HG02870 (cell line): Measurements from ENCODE around the gene OR5AL1.
"Not testable (repeated sequence)": the region's sequence is repeated elsewhere in the genome, so short reads cannot be mapped to it uniquely, and the experiment has no call there.

Source experiments
- ATAC-seq: cut with Tn5 transposase; IDR thresholded peaks from one replicate; pipeline ENCODE4 v1.9.1; 2021; ENCODE audit warnings: mild to moderate bottlenecking, moderate library complexity; ENCODE audit not compliant: unreplicated experiment

Gene OR5AL1

GRCh38 chr11:56412396-56412795 lies at the start of gene OR5AL1:
Gene OR5AL1 (plus strand): TSS chr11:56412696.
- ATAC-seq = no peak

GRCh38 chr11:56375324-56375723 lies 37.2 kb upstream of the OR5AL1 start, which contains the start of gene OR8U1:
Gene OR8U1 (plus strand): TSS chr11:56375624. CDS start chr11:56375624, 0 bp downstream.
- ATAC-seq = no peak

GRCh38 chr11:56380120-56380519 lies 32.4 kb upstream of the OR5AL1 start:
- no peak for ATAC-seq

GRCh38 chr11:56394381-56394780 lies 18.1 kb upstream of the OR5AL1 start:
- no peak for ATAC-seq

DNA sequence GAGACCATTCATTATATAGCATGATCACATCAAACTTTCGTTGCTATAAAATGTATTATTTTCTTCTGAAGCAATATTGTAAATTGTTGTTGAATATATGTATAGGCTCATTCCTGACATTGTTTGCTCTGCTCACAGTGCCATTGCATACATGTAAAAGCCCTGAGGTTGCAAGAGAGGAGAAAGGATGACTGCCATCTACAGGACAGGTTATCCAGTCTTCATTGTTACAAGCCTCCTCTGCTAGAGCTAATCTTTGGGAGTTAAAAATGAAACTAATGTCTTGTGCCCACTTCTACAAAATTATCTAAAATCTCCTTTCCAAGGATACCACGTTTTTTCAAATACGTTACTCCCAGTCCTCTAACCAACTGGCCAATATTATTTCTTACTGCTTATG lies 16.4 kb upstream of the OR5AL1 start:
- ATAC-seq = no peak

GRCh38 chr11:56401858-56402461 lies 10.5 kb upstream of the OR5AL1 start:
- not testable (repeated sequence) for ATAC-seq

GRCh38 chr11:56404393-56404792 lies 8.1 kb upstream of the OR5AL1 start:
- no peak for ATAC-seq

GRCh38 chr11:56410801-56411200 lies 1.7 kb upstream of the OR5AL1 start:
- ATAC-seq = no peak

DNA sequence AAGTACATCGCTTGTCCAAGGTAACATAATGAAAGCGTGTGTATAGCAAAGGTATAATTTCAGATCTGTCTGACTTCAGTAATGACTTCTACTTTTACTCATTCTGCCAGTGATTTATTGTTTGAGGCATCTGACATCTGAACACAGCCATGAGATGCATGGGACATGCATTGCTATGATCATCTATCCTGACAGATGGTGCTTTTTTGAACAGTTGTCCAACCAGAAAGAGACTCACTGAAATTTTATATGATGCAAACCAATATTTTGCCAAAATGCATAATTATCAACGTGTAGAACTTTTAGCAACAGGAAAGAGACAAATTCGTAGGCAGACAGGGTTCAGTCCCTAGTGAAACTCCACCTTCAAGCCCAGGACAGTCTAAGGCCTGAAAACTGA lies 41.0 kb downstream of the OR5AL1 start:
- ATAC-seq = no peak

- no peak for ATAC-seq
These were observed 44.6 kb downstream of the OR5AL1 start for GRCh38 chr11:56457076-56457475.
